Natural killer cell (primary cell): ENCODE measurements around the gene ESF1. TPM values are rescaled to one million over a fixed set of nuclear protein-coding genes. Genes with fewer than 3 reads are reported as not detected.
"Not testable (repeated sequence)": the region's sequence is repeated elsewhere in the genome, so short reads cannot be mapped to it uniquely, and the experiment has no call there.

ENCODE experiments used
- ATAC-seq, 3 donors: fragments of 150-1000 bp in 2 of 3; fragments of 200-7000 bp in 1 of 3; cut with Tn5 transposase; 1 replicate in 1 of 3; 2 replicates in 2 of 3; pipeline ENCODE4 v1.10.0; 2021; ENCODE audit warnings: mild to moderate bottlenecking in 2 of 3, moderate library complexity in 2 of 3
- DNase-seq, 2 donors: peaks; one replicate each; pipeline versions ENCODE4 v3.0.0 to v3.0.0-alpha.2; 2013 to 2021; ENCODE audit warnings: mixed read lengths in 1 of 2
- H3K27ac ChIP-seq: one replicate; pipeline ENCODE4 v1.5.1; 2013; ENCODE audit warnings: mild to moderate bottlenecking, low read length
- H3K27me3 ChIP-seq: one replicate; pipeline ENCODE4 v1.6.1; 2013; ENCODE audit warnings: low read length; ENCODE audit not compliant: control insufficient read depth, insufficient read depth
- H3K36me3 ChIP-seq: one replicate; pipeline ENCODE4 v1.6.1; 2013; ENCODE audit warnings: low read length; ENCODE audit not compliant: control insufficient read depth, insufficient read depth
- H3K4me1 ChIP-seq: one replicate; pipeline ENCODE4 v1.6.1; 2013; ENCODE audit warnings: low read length; ENCODE audit not compliant: control insufficient read depth, insufficient read depth
- H3K4me3 ChIP-seq: one replicate; pipeline ENCODE4 v1.5.1; 2013; ENCODE audit warnings: low read length
- H3K9me3 ChIP-seq: one replicate; pipeline ENCODE4 v1.6.1; 2013; ENCODE audit warnings: low read length; ENCODE audit not compliant: control insufficient read depth, insufficient read depth
- H3K27ac Mint-ChIP-seq, 2 donors: one replicate each; pipeline ENCODE4 v1.8.0; 2022; ENCODE audit warnings: mild to moderate bottlenecking in 2 of 2, mixed read lengths in 2 of 2, moderate library complexity in 1 of 2
- H3K27me3 Mint-ChIP-seq, 2 donors: one replicate each; pipeline ENCODE4 v1.8.0; 2022; ENCODE audit warnings: low read depth in 2 of 2, mixed read lengths in 2 of 2
- H3K36me3 Mint-ChIP-seq: one replicate; pipeline ENCODE4 v1.8.0; 2022; ENCODE audit warnings: mixed read lengths
- H3K4me1 Mint-ChIP-seq, 2 donors: one replicate each; pipeline ENCODE4 v1.8.0; 2022; ENCODE audit warnings: mixed read lengths in 2 of 2
- H3K4me3 Mint-ChIP-seq: one replicate; pipeline ENCODE4 v1.8.0; 2022; ENCODE audit warnings: mild to moderate bottlenecking, moderate library complexity, mixed read lengths
- H3K9me3 Mint-ChIP-seq, 2 donors: one replicate each; pipeline ENCODE4 v1.8.0; 2022; ENCODE audit warnings: mixed read lengths in 2 of 2
- CTCF ChIP-seq: fragments of 200-600 bp; IDR thresholded peaks from one replicate; pipeline ENCODE4 v1.8.0; 2022; ENCODE audit warnings: antibody characterized with exemption
- WGBS: methylation state at CpG from one replicate; pipeline ENCODE4 v1.1.7; 2013; ENCODE audit warnings: missing lambda C conversion rate; ENCODE audit not compliant: insufficient coverage; 5-methylcytosine and 5-hydroxymethylcytosine counted together
- intact Hi-C: fragments of 100-400 bp; cut with micrococcal nuclease; formaldehyde crosslinking; loops from one replicate; pipeline ENCODE4 v1.14.2; 2022
- total RNA-seq, 4 donors: library from RNA; stranded (reverse); fragments of 120-200 nt in 1 of 4; gene quantifications; one replicate each; pipeline versions ENCODE4 v1.2.3 to v1.2.4, GENCODE V29; 2013 to 2022

The ESF1 gene
- total RNA-seq, 3 donors from 2014 or later (not counting 1 experiment from before 2014, with no cell fraction given): 8.4 to 11.1 (median 10.0) TPM

GRCh38 chr20:13765868-13766416 lies 18.8 kb downstream of the ESF1 start:
- Histone ChIP-seq H3K36me3 (peaks cover 63% of the 10 kb centered on the region), H3K4me1 (no peaks in the 10 kb centered on the region), H3K27ac (no peak overlapping the region), H3K27me3 (no peaks in the 10 kb centered on the region), H3K4me3 (no peak overlapping the region), H3K9me3 (no peaks in the 10 kb centered on the region)
- no peak for ATAC-seq
- no peak for TF ChIP-seq CTCF
- peaks cover 33% of the 10 kb centered on the region for H3K36me3 Mint-ChIP-seq
- no peak overlapping the region for H3K27ac Mint-ChIP-seq
- no peaks in the 10 kb centered on the region for H3K4me1 Mint-ChIP-seq
- H3K4me3 Mint-ChIP-seq: no peak overlapping the region
- intact Hi-C loops: no loop called here
- no peak for DNase-seq
- no CpG with 5 or more reads among the region's 1 CpG for WGBS
- no peaks in the 10 kb centered on the region for H3K27me3 Mint-ChIP-seq
- peaks cover 0 to 8% of the 10 kb centered on the region in 2 donors for H3K9me3 Mint-ChIP-seq

GRCh38 chr20:13765299-13765698 lies 19.4 kb downstream of the ESF1 start:
- no peaks in the 10 kb centered on the region for H3K4me1 Mint-ChIP-seq
- H3K4me1 ChIP-seq: no peaks in the 10 kb centered on the region
- no peaks in the 10 kb centered on the region for H3K9me3 ChIP-seq
- DNase-seq: no peak
- no peak for ATAC-seq
- no peaks in the 10 kb centered on the region for H3K27me3 Mint-ChIP-seq
- H3K4me3 Mint-ChIP-seq: no peak overlapping the region
- H3K4me3 ChIP-seq: no peak overlapping the region
- peaks cover 33% of the 10 kb centered on the region for H3K36me3 Mint-ChIP-seq
- peaks cover 0 to 8% of the 10 kb centered on the region in 2 donors for H3K9me3 Mint-ChIP-seq
- intact Hi-C loops: no loop called here
- H3K36me3 ChIP-seq: peaks cover 57% of the 10 kb centered on the region
- no peak for TF ChIP-seq CTCF
- H3K27ac Mint-ChIP-seq: no peak overlapping the region
- H3K27ac ChIP-seq: no peak overlapping the region
- H3K27me3 ChIP-seq: no peaks in the 10 kb centered on the region

- H3K4me3 Mint-ChIP-seq, H3K27me3 ChIP-seq, H3K4me3 ChIP-seq, DNase-seq, ATAC-seq, H3K9me3 Mint-ChIP-seq, intact Hi-C loops, H3K27ac ChIP-seq, H3K27ac Mint-ChIP-seq, H3K9me3 ChIP-seq, H3K27me3 Mint-ChIP-seq, H3K4me1 Mint-ChIP-seq, H3K4me1 ChIP-seq: not testable (repeated sequence)
- peaks cover 30% of the 10 kb centered on the region for H3K36me3 Mint-ChIP-seq
- peaks cover 45% of the 10 kb centered on the region for H3K36me3 ChIP-seq
- WGBS: 99% methylated on average over 33 of the region's 33 CpGs
Observed at GRCh38 chr20:13760451-13760946, 24.2 kb downstream of the ESF1 start.

GRCh38 chr20:13758884-13759283 lies 25.8 kb downstream of the ESF1 start:
- Mint-ChIP-seq H3K4me1 (no peaks in the 10 kb centered on the region), H3K36me3 (peaks cover 15% of the 10 kb centered on the region), H3K27ac (no peak overlapping the region), H3K27me3 (no peaks in the 10 kb centered on the region), H3K4me3 (no peak overlapping the region), H3K9me3 (no peaks in the 10 kb centered on the region)
- Histone ChIP-seq H3K36me3 (peaks cover 40% of the 10 kb centered on the region), H3K4me3 (no peak overlapping the region), H3K27ac (no peak overlapping the region), H3K9me3 (no peaks in the 10 kb centered on the region), H3K4me1 (no peaks in the 10 kb centered on the region), H3K27me3 (no peaks in the 10 kb centered on the region)
- intact Hi-C loops: no loop called here
- ATAC-seq (no peak), DNase-seq (no peak)
- TF ChIP-seq CTCF: no peak
- no CpG with 5 or more reads among the region's 1 CpG for WGBS
